SK-N-SH treated with all-trans-retinoic acid at 6 μM for 48 hours (cell line): ENCODE results near the gene E2F7.

Experiments used
- ATAC-seq: fragments of 200-7000 bp; cut with Tn5 transposase; 3 replicates; pipeline ENCODE4 v1.9.1; 2020; ENCODE audit warnings: mild to moderate bottlenecking, moderate library complexity
- ARNTL ChIP-seq: fragments of 450-650 bp; formaldehyde crosslinking; IDR thresholded peaks from 2 replicates; pipeline ENCODE4 v1.5.0; 2020; ENCODE audit warnings: low read depth, mild to moderate bottlenecking, moderate library complexity, borderline replicate concordance
- BACH2 ChIP-seq: fragments of 250-450 bp; sonication (Bioruptor Pico); IDR thresholded peaks from 2 replicates; pipeline ENCODE4 v1.9.0; 2021; ENCODE audit warnings: mild to moderate bottlenecking, borderline replicate concordance
- CREB5 ChIP-seq: fragments of 250-450 bp; sonication (Bioruptor Pico); IDR thresholded peaks from 2 replicates; pipeline ENCODE4 v1.5.1; 2020; ENCODE audit warnings: low read depth, mild to moderate bottlenecking, moderate library complexity
- CSDC2 ChIP-seq: fragments of 250-450 bp; sonication (Bioruptor Pico); IDR thresholded peaks from 2 replicates; pipeline ENCODE4 v1.5.0; 2020; ENCODE audit warnings: mild to moderate bottlenecking, moderate library complexity
- CSRNP3 ChIP-seq: fragments of 250-450 bp; sonication (Bioruptor Pico); IDR thresholded peaks from 2 replicates; pipeline ENCODE4 v1.5.1; 2021; ENCODE audit warnings: mild to moderate bottlenecking, moderate library complexity
- ESRRG ChIP-seq: fragments of 250-450 bp; sonication (Bioruptor Pico); IDR thresholded peaks from 2 replicates; pipeline ENCODE4 v1.6.1; 2021; ENCODE audit warnings: mild to moderate bottlenecking
- OSR1 ChIP-seq: fragments of 250-450 bp; sonication (Bioruptor Pico); IDR thresholded peaks from 2 replicates; pipeline ENCODE4 v1.8.0; 2022; ENCODE audit warnings: moderate library complexity, mild to moderate bottlenecking, inconsistent platforms
- PATZ1 ChIP-seq: fragments of 250-450 bp; sonication (Bioruptor Pico); IDR thresholded peaks from 2 replicates; pipeline ENCODE4 v1.8.0; 2020; ENCODE audit warnings: mild to moderate bottlenecking, moderate library complexity, borderline replicate concordance
- POU6F1 ChIP-seq: fragments of 250-450 bp; sonication (Bioruptor Pico); IDR thresholded peaks from 2 replicates; pipeline ENCODE4 v1.8.0; 2021; ENCODE audit warnings: low read depth, mild to moderate bottlenecking, moderate library complexity, borderline replicate concordance
- RARB ChIP-seq: fragments of 250-450 bp; sonication (Bioruptor Pico); IDR thresholded peaks from 2 replicates; pipeline ENCODE4 v1.8.0; 2021; ENCODE audit warnings: mild to moderate bottlenecking, moderate library complexity
- SNAI2 ChIP-seq: fragments of 250-450 bp; sonication (Bioruptor Pico); IDR thresholded peaks from 2 replicates; pipeline ENCODE4 v1.5.0; 2020; ENCODE audit warnings: mild to moderate bottlenecking, moderate library complexity
- TOX ChIP-seq: fragments of 250-450 bp; sonication (Bioruptor Pico); IDR thresholded peaks from 2 replicates; pipeline ENCODE4 v1.8.0; 2021; ENCODE audit warnings: mild to moderate bottlenecking, moderate library complexity, borderline replicate concordance
- TSHZ2 ChIP-seq: fragments of 250-450 bp; sonication (Bioruptor Pico); IDR thresholded peaks from 2 replicates; pipeline ENCODE4 v1.5.0; 2020; ENCODE audit warnings: mild to moderate bottlenecking, moderate library complexity
- ZC3H10 ChIP-seq: fragments of 250-450 bp; sonication (Bioruptor Pico); IDR thresholded peaks from 2 replicates; pipeline ENCODE4 v1.5.1; 2021; ENCODE audit warnings: mild to moderate bottlenecking, moderate library complexity
- ZFP3 ChIP-seq: fragments of 250-450 bp; sonication (Bioruptor Pico); IDR thresholded peaks from 2 replicates; pipeline ENCODE4 v1.5.0; 2020; ENCODE audit warnings: mild to moderate bottlenecking, moderate library complexity
- ZFP30 ChIP-seq: fragments of 450-650 bp; formaldehyde crosslinking; IDR thresholded peaks from 2 replicates; pipeline ENCODE4 v1.5.0; 2022; ENCODE audit warnings: mild to moderate bottlenecking, moderate library complexity
- ZNF565 ChIP-seq: fragments of 450-650 bp; formaldehyde crosslinking; conservative IDR thresholded peaks from 2 replicates; pipeline ENCODE4 v1.5.0; 2020; ENCODE audit warnings: low read depth, mild to moderate bottlenecking, moderate library complexity
- ZNF70 ChIP-seq: fragments of 450-650 bp; formaldehyde crosslinking; IDR thresholded peaks from 2 replicates; pipeline ENCODE4 v1.5.0; 2020; ENCODE audit warnings: mild to moderate bottlenecking, moderate library complexity

The E2F7 gene

GRCh38 chr12:77002382-77002781 lies 63.0 kb downstream of the E2F7 start:
- ATAC-seq: no peak
- TF ChIP-seq ARNTL (CRISPR knock-in tag): no peak
- no peak for TF ChIP-seq CSRNP3 (CRISPR knock-in tag)
- no peak for TF ChIP-seq ZNF565 (CRISPR knock-in tag)
- TF ChIP-seq PATZ1: no peak
- TF ChIP-seq, all 23 proteins: peak for 0

GRCh38 chr12:77001276-77001675 lies 64.1 kb downstream of the E2F7 start:
- TF ChIP-seq ZC3H10 (CRISPR knock-in tag) (no peak), ZFP3 (CRISPR knock-in tag) (no peak), SNAI2 (CRISPR knock-in tag) (no peak), CSDC2 (CRISPR knock-in tag) (no peak), ZNF70 (no peak), ESRRG (CRISPR knock-in tag) (no peak), BACH2 (CRISPR knock-in tag) (no peak)
- ATAC-seq: no peak

GRCh38 chr12:76998908-76999556 lies 66.3 kb downstream of the E2F7 start:
- peak; percentile 57 for ATAC-seq
- no peak for TF ChIP-seq TSHZ2 (CRISPR knock-in tag)
- no peak for TF ChIP-seq TOX (CRISPR knock-in tag)
- TF ChIP-seq PATZ1: no peak
- TF ChIP-seq BACH2 (CRISPR knock-in tag): no peak
- no peak for TF ChIP-seq ZFP30 (CRISPR knock-in tag)
- no peak for TF ChIP-seq POU6F1 (CRISPR knock-in tag)
- TF ChIP-seq CREB5: no peak

- no peak for ATAC-seq
- TF ChIP-seq ZNF565 (CRISPR knock-in tag) (no peak), CSDC2 (CRISPR knock-in tag) (no peak), RARB (CRISPR knock-in tag) (no peak), OSR1 (CRISPR knock-in tag) (no peak), BACH2 (CRISPR knock-in tag) (no peak), ESRRG (CRISPR knock-in tag) (no peak)
Measured at GRCh38 chr12:76998386-76998785, 67.0 kb downstream of the E2F7 start.
